ENCODE results near the gene GRM5. TPM values are rescaled to one million over a fixed set of nuclear protein-coding genes. Genes with fewer than 3 reads are reported as not detected.

The GRM5 gene
- total RNA-seq, 2 donors from 2014 or later: 1.4 to 8.6 TPM

DNA sequence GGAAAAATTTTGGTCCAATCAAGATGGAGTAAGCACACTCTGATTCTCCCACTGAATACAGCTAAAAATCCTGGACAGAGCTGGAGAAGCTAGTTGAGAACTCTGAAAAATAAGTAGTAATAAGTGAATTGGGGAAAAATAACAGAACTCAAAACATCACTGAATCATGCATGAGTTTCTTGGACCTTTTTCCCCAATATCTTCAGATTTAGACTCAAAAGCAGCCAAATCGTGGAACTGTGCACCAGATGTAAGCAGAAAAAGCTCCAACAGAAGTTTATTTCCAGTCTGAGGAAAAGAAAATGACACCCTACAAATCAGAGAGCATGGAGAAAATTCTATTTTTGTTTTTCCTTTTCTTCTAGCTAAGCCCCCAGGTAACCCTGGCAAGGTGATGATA, 448.6 kb downstream of the GRM5 start:
- H3K9me3 ChIP-seq: no peaks in the 10 kb centered on the region
- TF ChIP-seq, protein P1, sequence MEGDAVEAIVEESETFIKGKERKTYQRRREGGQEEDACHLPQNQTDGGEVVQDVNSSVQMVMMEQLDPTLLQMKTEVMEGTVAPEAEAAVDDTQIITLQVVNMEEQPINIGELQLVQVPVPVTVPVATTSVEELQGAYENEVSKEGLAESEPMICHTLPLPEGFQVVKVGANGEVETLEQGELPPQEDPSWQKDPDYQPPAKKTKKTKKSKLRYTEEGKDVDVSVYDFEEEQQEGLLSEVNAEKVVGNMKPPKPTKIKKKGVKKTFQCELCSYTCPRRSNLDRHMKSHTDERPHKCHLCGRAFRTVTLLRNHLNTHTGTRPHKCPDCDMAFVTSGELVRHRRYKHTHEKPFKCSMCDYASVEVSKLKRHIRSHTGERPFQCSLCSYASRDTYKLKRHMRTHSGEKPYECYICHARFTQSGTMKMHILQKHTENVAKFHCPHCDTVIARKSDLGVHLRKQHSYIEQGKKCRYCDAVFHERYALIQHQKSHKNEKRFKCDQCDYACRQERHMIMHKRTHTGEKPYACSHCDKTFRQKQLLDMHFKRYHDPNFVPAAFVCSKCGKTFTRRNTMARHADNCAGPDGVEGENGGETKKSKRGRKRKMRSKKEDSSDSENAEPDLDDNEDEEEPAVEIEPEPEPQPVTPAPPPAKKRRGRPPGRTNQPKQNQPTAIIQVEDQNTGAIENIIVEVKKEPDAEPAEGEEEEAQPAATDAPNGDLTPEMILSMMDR (IDR thresholded peaks at IDR 0.05): no peak
- no peaks in the 10 kb centered on the region for H3K4me1 ChIP-seq (ENCODE audit: control insufficient read depth in 1 of 2, low read depth in 2 of 2)
- no peak for DNase-seq (ENCODE audit: low spot score)
- no peaks in the 10 kb centered on the region for H3K27me3 ChIP-seq (replicated peaks; ENCODE audit: insufficient read depth)
- no peak for ATAC-seq (ENCODE audit: insufficient number of reproducible peaks, low FRiP score, low read depth)
- H3K36me3 ChIP-seq: no peaks in the 10 kb centered on the region
- no peak overlapping the region for H3K4me3 ChIP-seq
- no peak overlapping the region for H3K27ac ChIP-seq

DNA sequence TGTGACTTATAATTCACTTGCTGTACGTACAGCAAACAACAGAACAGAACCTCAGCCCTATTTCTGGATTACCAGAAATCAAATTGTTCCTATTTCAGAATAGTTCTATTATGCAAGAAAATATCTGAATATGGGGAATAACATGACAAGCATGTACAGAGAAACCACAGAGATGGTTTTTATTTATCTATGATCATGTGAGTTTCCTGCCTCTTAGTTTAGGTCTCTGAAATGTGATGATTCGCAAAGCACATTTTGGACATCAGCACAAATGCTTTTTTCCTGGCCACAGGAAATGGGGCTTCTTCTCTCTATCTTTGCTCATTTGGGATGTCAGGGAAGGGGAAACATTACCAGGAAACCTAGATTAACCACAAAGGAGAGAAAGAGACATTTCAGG, 461.5 kb downstream of the GRM5 start:
- H3K27ac ChIP-seq: no peak overlapping the region
- no peaks in the 10 kb centered on the region for H3K27me3 ChIP-seq (replicated peaks; ENCODE audit: insufficient read depth)
- H3K4me3 ChIP-seq: no peak overlapping the region
- ATAC-seq (ENCODE audit: insufficient number of reproducible peaks, low FRiP score, low read depth) (no peak), DNase-seq (ENCODE audit: low spot score) (no peak)
- H3K36me3 ChIP-seq: no peaks in the 10 kb centered on the region
- peaks cover 0 to 9% of the 10 kb centered on the region in 2 donors for H3K4me1 ChIP-seq (ENCODE audit: control insufficient read depth in 1 of 2, low read depth in 2 of 2)
- H3K9me3 ChIP-seq: no peaks in the 10 kb centered on the region
- TF ChIP-seq, protein P1 (IDR thresholded peaks at IDR 0.05): no peak

DNA sequence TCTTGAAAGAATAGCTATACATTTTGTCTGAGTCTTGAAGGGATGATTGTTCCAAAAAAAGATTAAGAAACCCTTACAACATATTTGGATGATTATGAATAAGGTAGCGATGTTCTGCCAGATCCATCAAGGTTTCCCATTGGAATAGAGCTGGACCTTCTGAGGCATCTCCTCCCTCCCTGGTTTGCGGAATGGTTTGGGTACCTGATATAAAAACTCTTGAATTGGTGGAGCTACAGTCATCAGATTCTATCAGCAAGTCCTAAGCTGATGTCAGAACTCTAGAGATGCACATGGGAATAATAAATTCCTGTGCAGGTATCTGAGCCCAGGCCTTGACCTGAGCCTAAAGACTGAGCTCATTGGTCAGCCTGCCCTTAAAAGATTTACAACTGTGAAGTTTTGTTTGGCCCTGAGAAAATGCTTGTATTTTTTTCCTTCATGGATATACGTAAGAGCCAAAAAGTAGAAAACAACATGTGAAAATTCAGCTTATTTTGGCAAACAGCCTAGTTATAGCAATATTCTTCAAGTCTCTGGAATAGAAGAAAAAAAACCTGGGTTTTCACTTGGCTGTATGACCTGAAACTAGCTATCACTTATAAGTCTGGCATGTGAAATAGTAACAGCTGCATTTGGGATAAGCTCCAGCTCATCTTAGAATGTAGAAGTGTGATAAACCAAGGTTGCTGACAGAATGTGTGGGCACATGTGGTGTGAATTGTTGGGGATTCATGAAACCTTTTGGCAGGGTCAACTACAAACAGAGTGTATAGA, 462.5 kb downstream of the GRM5 start:
- ATAC-seq (ENCODE audit: insufficient number of reproducible peaks, low FRiP score, low read depth) (no peak), DNase-seq (ENCODE audit: low spot score) (no peak)
- peaks cover 0 to 9% of the 10 kb centered on the region in 2 donors for H3K4me1 ChIP-seq (ENCODE audit: control insufficient read depth in 1 of 2, low read depth in 2 of 2)
- H3K9me3 ChIP-seq: no peaks in the 10 kb centered on the region
- no peak overlapping the region for H3K4me3 ChIP-seq
- no peak overlapping the region for H3K27ac ChIP-seq
- H3K27me3 ChIP-seq (replicated peaks; ENCODE audit: insufficient read depth): no peaks in the 10 kb centered on the region
- H3K36me3 ChIP-seq: no peaks in the 10 kb centered on the region
- TF ChIP-seq, protein P1 (IDR thresholded peaks at IDR 0.05): no peak

DNA sequence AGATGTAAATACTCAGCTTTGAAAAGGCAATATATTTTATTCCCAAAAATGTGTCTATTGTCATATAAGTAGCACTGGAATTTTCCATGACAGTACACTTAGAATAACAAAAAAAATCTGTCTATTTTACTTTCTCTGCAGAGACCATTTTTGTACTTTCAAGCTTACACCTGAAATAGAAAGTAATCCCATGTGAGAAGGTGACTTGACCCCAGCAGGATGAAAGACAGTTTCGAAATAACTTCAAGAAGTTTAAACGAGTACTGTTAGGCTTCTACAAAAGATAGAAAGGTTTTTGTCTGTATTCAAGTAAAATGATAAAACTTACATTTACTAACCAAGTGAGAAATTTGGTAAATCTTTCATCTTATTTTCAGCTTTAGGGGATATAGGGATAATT, 468.4 kb downstream of the GRM5 start:
- TF ChIP-seq, protein P1 (IDR thresholded peaks at IDR 0.05): no peak
- ATAC-seq (ENCODE audit: insufficient number of reproducible peaks, low FRiP score, low read depth): no peak
- no peak overlapping the region for H3K4me3 ChIP-seq
- H3K4me1 ChIP-seq (ENCODE audit: control insufficient read depth in 1 of 2, low read depth in 2 of 2): no peaks in the 10 kb centered on the region
- DNase-seq (ENCODE audit: low spot score): no peak
- H3K27me3 ChIP-seq (replicated peaks; ENCODE audit: insufficient read depth): no peaks in the 10 kb centered on the region
- no peaks in the 10 kb centered on the region for H3K9me3 ChIP-seq
- no peaks in the 10 kb centered on the region for H3K36me3 ChIP-seq
- no peak overlapping the region for H3K27ac ChIP-seq

DNA sequence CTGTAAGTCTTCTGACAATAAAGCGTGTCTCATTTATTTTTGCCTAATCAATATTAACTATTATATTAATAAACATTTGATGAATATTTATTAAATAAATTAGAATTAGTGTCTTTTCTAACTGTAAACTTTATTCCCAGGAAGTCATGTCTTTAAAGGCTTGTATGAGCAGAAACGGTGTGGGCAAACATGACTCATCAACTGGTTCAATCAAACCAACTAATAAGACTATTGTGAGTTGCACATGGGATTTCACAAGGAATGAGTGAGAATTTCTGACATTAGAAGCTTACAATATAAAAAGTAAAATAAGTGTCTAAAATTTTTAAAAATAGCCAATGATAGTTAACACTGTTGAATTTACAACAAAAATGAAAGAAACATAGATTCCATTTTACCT, 469.0 kb downstream of the GRM5 start:
- no peaks in the 10 kb centered on the region for H3K9me3 ChIP-seq
- no peak for DNase-seq (ENCODE audit: low spot score)

More for the DNA sequence above, 469.0 kb downstream of the GRM5 start:
- H3K36me3 ChIP-seq: no peaks in the 10 kb centered on the region
- H3K4me3 ChIP-seq: no peak overlapping the region
- no peak overlapping the region for H3K27ac ChIP-seq
- no peak for ATAC-seq (ENCODE audit: insufficient number of reproducible peaks, low FRiP score, low read depth)
- no peaks in the 10 kb centered on the region for H3K4me1 ChIP-seq (ENCODE audit: control insufficient read depth in 1 of 2, low read depth in 2 of 2)
- no peaks in the 10 kb centered on the region for H3K27me3 ChIP-seq (replicated peaks; ENCODE audit: insufficient read depth)
- TF ChIP-seq, protein P1 (IDR thresholded peaks at IDR 0.05): no peak

All from thoracic aorta (tissue), 2 donors.